DOHH2 (cell line): Measurements from ENCODE around the gene RASGRP4.
A peak's percentile ranks its signal among the peaks of the same experiment; 100 is the strongest.

Experiments
- H3F3A ChIP-seq: fragments of 200-600 bp; sonication (generic), shearing (Covaris generic); 2 replicates; pipeline ENCODE4 v1.6.0; 2016; ENCODE audit warnings: antibody characterized with exemption, mild to moderate bottlenecking; ENCODE audit not compliant: control insufficient read depth, insufficient read depth
- H3K27ac ChIP-seq: fragments of 200-600 bp; sonication (generic); 2 replicates; pipeline ENCODE4 v1.5.1; 2014; ENCODE audit warnings: low read depth, mild to moderate bottlenecking, low read length, moderate library complexity
- H3K27me3 ChIP-seq: fragments of 200-600 bp; sonication (generic); 2 replicates; pipeline ENCODE4 v1.6.1; 2014; ENCODE audit warnings: mild to moderate bottlenecking, low read length, mixed read lengths; ENCODE audit not compliant: control insufficient read depth
- H3K36me3 ChIP-seq: fragments of 200-600 bp; sonication (generic); 2 replicates; pipeline ENCODE4 v1.6.1; 2014; ENCODE audit warnings: mild to moderate bottlenecking, low read length, moderate library complexity, mixed read lengths; ENCODE audit not compliant: control insufficient read depth
- H3K4me1 ChIP-seq: fragments of 200-600 bp; sonication (generic); 2 replicates; pipeline ENCODE4 v1.6.1; 2014; ENCODE audit warnings: mild to moderate bottlenecking, low read length, mixed read lengths; ENCODE audit not compliant: control insufficient read depth
- H3K4me2 ChIP-seq: fragments of 200-600 bp; sonication (generic); 2 replicates; pipeline ENCODE4 v1.6.0; 2014; ENCODE audit warnings: mild to moderate bottlenecking, low read length, moderate library complexity
- H3K4me3 ChIP-seq: fragments of 200-600 bp; sonication (generic); 2 replicates; pipeline ENCODE4 v1.5.1; 2014; ENCODE audit warnings: mild to moderate bottlenecking, low read length, mixed read lengths
- H3K79me2 ChIP-seq: fragments of 200-600 bp; sonication (generic); 2 replicates; pipeline ENCODE4 v1.6.1; 2014; ENCODE audit warnings: mild to moderate bottlenecking, low read length, mixed read lengths; ENCODE audit not compliant: control insufficient read depth
- H3K9me2 ChIP-seq: fragments of 200-600 bp; sonication (generic); replicated peaks from 2 replicates; pipeline ENCODE4 v1.6.1; 2014; ENCODE audit warnings: mild to moderate bottlenecking, low read length, mixed read lengths; ENCODE audit not compliant: control insufficient read depth
- H3K9me3 ChIP-seq: fragments of 200-600 bp; sonication (generic); 2 replicates; pipeline ENCODE4 v1.6.1; 2014; ENCODE audit warnings: antibody characterized with exemption, low read length, mixed read lengths; ENCODE audit not compliant: control insufficient read depth, insufficient read depth
- H4K20me1 ChIP-seq: fragments of 200-600 bp; sonication (generic); 2 replicates; pipeline ENCODE4 v1.6.0; 2014; ENCODE audit warnings: low read depth, mild to moderate bottlenecking, antibody characterized with exemption, low read length, moderate library complexity; ENCODE audit not compliant: control insufficient read depth, insufficient read depth
- CTCF ChIP-seq: fragments of 200-600 bp; sonication (generic); IDR thresholded peaks from one replicate; pipeline ENCODE4 v1.5.1; 2014; ENCODE audit warnings: antibody characterized with exemption, mild to moderate bottlenecking, low read depth, low read length; ENCODE audit not compliant: poor library complexity, severe bottlenecking
- EZH2phosphoT487 ChIP-seq: fragments of 200-600 bp; sonication (generic); IDR thresholded peaks from 2 replicates; pipeline ENCODE4 v1.6.1; 2017; ENCODE audit warnings: borderline replicate concordance, mild to moderate bottlenecking, antibody characterized with exemption, low read length, moderate library complexity, mixed read lengths

RASGRP4 gene

GRCh38 chr19:38384209-38385027, 41.6 kb downstream of the RASGRP4 start:
- no peak overlapping the region for H3K4me2 ChIP-seq
- no peak overlapping the region for H3K27ac ChIP-seq
- no peaks in the 10 kb centered on the region for H3K9me3 ChIP-seq
- H3K79me2 ChIP-seq, result peaks cover 1% of the 10 kb centered on the region
- peaks cover 33% of the 10 kb centered on the region for H3K36me3 ChIP-seq
- H3K9me2 ChIP-seq, result no peaks in the 10 kb centered on the region
- TF ChIP-seq EZH2phosphoT487, result no peak
- TF ChIP-seq CTCF, result peak; percentile 46
- H3K27me3 ChIP-seq, result peaks cover 19% of the 10 kb centered on the region
- 0 out of 2 replicates have a peak, but pooled peaks cover 4% of the 10 kb centered on the region for H4K20me1 ChIP-seq
- H3K4me1 ChIP-seq, result peaks cover 25% of the 10 kb centered on the region
- H3F3A ChIP-seq, result no peaks in the 10 kb centered on the region; the same call in 1 of the 2 replicates
- no peak overlapping the region for H3K4me3 ChIP-seq

- Histone ChIP-seq H4K20me1 (0 out of 2 replicates have a peak, but pooled peaks cover 4% of the 10 kb centered on the region), H3K9me2 (no peaks in the 10 kb centered on the region), H3K79me2 (peaks cover 7% of the 10 kb centered on the region), H3F3A (no peaks in the 10 kb centered on the region; the same call in 1 of the 2 replicates), H3K4me2 (no peak overlapping the region), H3K36me3 (peaks cover 39% of the 10 kb centered on the region), H3K9me3 (no peaks in the 10 kb centered on the region), H3K27me3 (peaks cover 12% of the 10 kb centered on the region), H3K4me3 (no peak overlapping the region), H3K4me1 (peaks cover 21% of the 10 kb centered on the region), H3K27ac (no peak overlapping the region)
- TF ChIP-seq CTCF, result no peak
- TF ChIP-seq EZH2phosphoT487, result no peak
Measured at GRCh38 chr19:38383743-38384142, 42.3 kb downstream of the RASGRP4 start.

GRCh38 chr19:38383184-38383583, 42.8 kb downstream of the RASGRP4 start:
- no peak overlapping the region for H3K27ac ChIP-seq
- TF ChIP-seq EZH2phosphoT487, result no peak
- no peak for TF ChIP-seq CTCF
- peaks cover 16% of the 10 kb centered on the region for H3K4me1 ChIP-seq
- H3K9me2 ChIP-seq, result no peaks in the 10 kb centered on the region
- H3K9me3 ChIP-seq, result no peaks in the 10 kb centered on the region
- H3K36me3 ChIP-seq, result peaks cover 39% of the 10 kb centered on the region
- peaks cover 7% of the 10 kb centered on the region for H3K79me2 ChIP-seq
- 0 out of 2 replicates have a peak, but pooled peaks cover 2% of the 10 kb centered on the region for H4K20me1 ChIP-seq
- no peak overlapping the region for H3K4me3 ChIP-seq
- H3K4me2 ChIP-seq, result no peak overlapping the region
- peaks cover 8% of the 10 kb centered on the region for H3K27me3 ChIP-seq
- no peaks in the 10 kb centered on the region; the same call in 1 of the 2 replicates for H3F3A ChIP-seq
